IMR-90 (cell line): ENCODE results near the gene DGKB. TPM values are rescaled to one million over a fixed set of nuclear protein-coding genes. Genes with fewer than 3 reads are reported as not detected.

Experiments used
- ATAC-seq: fragments of 200-7000 bp; cut with Tn5 transposase; 2 replicates; pipeline ENCODE4 v1.9.1; 2020; ENCODE audit warnings: low read depth, mild to moderate bottlenecking, moderate library complexity
- BruUV-seq: library from RNA; stranded (reverse); fragments of 400-500 nt; replicated peaks from 2 replicates; lab custom pipeline; 2021; lab: Mats Ljungman, UMichigan
- CTCF ChIA-PET: fragments of 300-600 bp; formaldehyde crosslinking; extraction: SDS; loops from one replicate; lab custom pipeline; 2021; ENCODE audit warnings: antibody characterized with exemption; lab: Yijun Ruan, JAX
- POLR2A ChIA-PET: fragments of 300-600 bp; sonication (Branson Sonifier 250); formaldehyde crosslinking; loops from one replicate; lab custom pipeline; 2022; ENCODE audit warnings: antibody characterized with exemption; ENCODE audit not compliant: unreplicated experiment; lab: Charles Lee
- DNase-seq: peaks from one replicate; pipeline ENCODE4 v3.0.0; 2013
- H2AFZ ChIP-seq: replicated peaks from 2 replicates; pipeline ENCODE3; 2013; ENCODE audit warnings: low read length, mild to moderate bottlenecking; ENCODE audit not compliant: poor library complexity
- H2AK5ac ChIP-seq: 2 replicates; pipeline ENCODE4 v1.6.1; 2013; ENCODE audit warnings: low read depth, low read length, inconsistent platforms
- H2AK9ac ChIP-seq: replicated peaks from 2 replicates; pipeline ENCODE3; 2013; ENCODE audit warnings: mild to moderate bottlenecking, low read depth, low read length, moderate library complexity; ENCODE audit not compliant: poor library complexity
- H2BK120ac ChIP-seq: 2 replicates; pipeline ENCODE4 v1.6.1; 2013; ENCODE audit warnings: low read depth, low read length, inconsistent platforms
- H2BK15ac ChIP-seq: 3 replicates; pipeline ENCODE4 v1.6.1; 2013; ENCODE audit warnings: low read depth, low read length, inconsistent platforms
- H2BK20ac ChIP-seq: 2 replicates; pipeline ENCODE4 v1.6.1; 2013; ENCODE audit warnings: low read depth, mild to moderate bottlenecking, inconsistent platforms, low read length, moderate library complexity
- H2BK5ac ChIP-seq: 2 replicates; pipeline ENCODE4 v1.6.1; 2013; ENCODE audit warnings: mild to moderate bottlenecking, low read depth, low read length, inconsistent platforms; ENCODE audit not compliant: poor library complexity, severe bottlenecking
- H3K14ac ChIP-seq: replicated peaks from 2 replicates; pipeline ENCODE4 v1.6.1; 2013; ENCODE audit warnings: low read depth, low read length, inconsistent platforms
- H3K18ac ChIP-seq: 2 replicates; pipeline ENCODE4 v1.6.1; 2013; ENCODE audit warnings: low read depth, low read length, control low read depth
- H3K23ac ChIP-seq: 2 replicates; pipeline ENCODE4 v1.6.1; 2013; ENCODE audit warnings: low read depth, low read length, inconsistent platforms
- H3K27ac ChIP-seq: 2 replicates; pipeline ENCODE4 v1.5.1; 2013; ENCODE audit warnings: mild to moderate bottlenecking, control low read depth, low read length; ENCODE audit not compliant: insufficient read depth
- H3K27me3 ChIP-seq: 2 replicates; pipeline ENCODE4 v1.6.1; 2013; ENCODE audit warnings: low read length; ENCODE audit not compliant: control insufficient read depth, insufficient read depth
- H3K36me3 ChIP-seq: 2 replicates; pipeline ENCODE4 v1.6.1; 2013; ENCODE audit warnings: low read length, mixed read lengths; ENCODE audit not compliant: control insufficient read depth, insufficient read depth
- H3K4ac ChIP-seq: 2 replicates; pipeline ENCODE4 v1.6.1; 2013; ENCODE audit warnings: low read depth, low read length, inconsistent platforms
- H3K4me1 ChIP-seq: 2 replicates; pipeline ENCODE4 v1.6.1; 2013; ENCODE audit warnings: low read length, mixed read lengths; ENCODE audit not compliant: control insufficient read depth, insufficient read depth
- H3K4me2 ChIP-seq: 2 replicates; pipeline ENCODE4 v1.6.1; 2013; ENCODE audit warnings: low read depth, mild to moderate bottlenecking, control low read depth, low read length, moderate library complexity
- H3K4me3 ChIP-seq: 2 replicates; pipeline ENCODE4 v1.5.1; 2013; ENCODE audit warnings: low read depth, mild to moderate bottlenecking, control low read depth, low read length, moderate library complexity; ENCODE audit not compliant: insufficient read depth
- H3K56ac ChIP-seq: 2 replicates; pipeline ENCODE4 v1.6.1; 2013; ENCODE audit warnings: low read length, inconsistent platforms; ENCODE audit not compliant: insufficient read depth; ENCODE audit errors: extremely low read depth
- H3K79me1 ChIP-seq, 2 experiments: 2 replicates each; pipeline ENCODE4 v1.6.1; 2013; ENCODE audit warnings: low read length in 2 of 2, inconsistent platforms in 1 of 2, low read depth in 1 of 2
- H3K9ac ChIP-seq: 2 replicates; pipeline ENCODE4 v1.6.1; 2013; ENCODE audit warnings: low read depth, low read length, control low read depth
- H3K9me1 ChIP-seq: 2 replicates; pipeline ENCODE4 v1.6.1; 2013; ENCODE audit warnings: low read length, inconsistent platforms; ENCODE audit not compliant: insufficient read depth
- H3K9me3 ChIP-seq: 2 replicates; pipeline ENCODE4 v1.6.1; 2013; ENCODE audit warnings: low read length; ENCODE audit not compliant: control insufficient read depth, insufficient read depth
- H4K20me1 ChIP-seq: 2 replicates; pipeline ENCODE4 v1.6.1; 2013; ENCODE audit warnings: low read length, inconsistent platforms; ENCODE audit not compliant: insufficient read depth
- H4K5ac ChIP-seq: 2 replicates; pipeline ENCODE4 v1.6.1; 2013; ENCODE audit warnings: mild to moderate bottlenecking, low read depth, low read length, control low read depth
- H4K8ac ChIP-seq, 2 experiments: 2 replicates each; pipeline ENCODE4 v1.6.1; 2013; ENCODE audit warnings: low read depth in 2 of 2, low read length in 2 of 2, control low read depth in 1 of 2, inconsistent platforms in 1 of 2
- H4K91ac ChIP-seq: 2 replicates; pipeline ENCODE4 v1.6.1; 2013; ENCODE audit warnings: low read depth, low read length, inconsistent platforms; ENCODE audit not compliant: insufficient read depth
- BHLHE40 ChIP-seq: fragments of 150-350 bp; IDR thresholded peaks from 2 replicates; pipeline ENCODE4 v1.6.1; 2016; ENCODE audit warnings: mild to moderate bottlenecking, low read depth, low read length
- CEBPB ChIP-seq: IDR thresholded peaks from 2 replicates; pipeline ENCODE4 v1.6.1; 2012; ENCODE audit warnings: low read depth, low read length, improper control_type of control experiment
- CHD1 ChIP-seq: IDR thresholded peaks from 2 replicates; pipeline ENCODE4 v1.6.1; 2012; ENCODE audit warnings: low read depth, low read length, improper control_type of control experiment
- ELK1 ChIP-seq: fragments of 150-350 bp; IDR thresholded peaks from 2 replicates; pipeline ENCODE4 v1.6.1; 2016; ENCODE audit warnings: low read depth, mild to moderate bottlenecking, low read length, moderate library complexity, borderline replicate concordance
- FOS ChIP-seq: fragments of 150-350 bp; IDR thresholded peaks from 2 replicates; pipeline ENCODE4 v1.6.1; 2016; ENCODE audit warnings: low read depth, low read length
- MAFK ChIP-seq: IDR thresholded peaks from 2 replicates; pipeline ENCODE4 v1.6.1; 2012; ENCODE audit warnings: low read depth, low read length, improper control_type of control experiment
- MAZ ChIP-seq: IDR thresholded peaks from 2 replicates; pipeline ENCODE4 v1.6.1; 2012; ENCODE audit warnings: low read depth, mild to moderate bottlenecking, low read length, improper control_type of control experiment, moderate library complexity, borderline replicate concordance
- MXI1 ChIP-seq: IDR thresholded peaks from 2 replicates; pipeline ENCODE4 v1.6.1; 2012; ENCODE audit warnings: low read depth, mild to moderate bottlenecking, low read length, moderate library complexity, borderline replicate concordance
- NFE2L2 ChIP-seq: fragments of 150-350 bp; IDR thresholded peaks from 2 replicates; pipeline ENCODE4 v1.6.1; 2016; ENCODE audit warnings: low read depth, mild to moderate bottlenecking, low read length
- POLR2A ChIP-seq: IDR thresholded peaks from 2 replicates; pipeline ENCODE4 v1.6.1; 2012; ENCODE audit warnings: mild to moderate bottlenecking, low read depth, low read length
- RAD21 ChIP-seq: IDR thresholded peaks from 2 replicates; pipeline ENCODE4 v1.6.1; 2012; ENCODE audit warnings: low read length, improper control_type of control experiment
- RCOR1 ChIP-seq: IDR thresholded peaks from 2 replicates; pipeline ENCODE4 v1.6.1; 2012; ENCODE audit warnings: mild to moderate bottlenecking, low read length, improper control_type of control experiment; ENCODE audit not compliant: insufficient replicate concordance
- RFX5 ChIP-seq: IDR thresholded peaks from 2 replicates; pipeline ENCODE4 v1.8.0; 2012; ENCODE audit warnings: low read depth, mild to moderate bottlenecking, low read length, moderate library complexity
- SMC3 ChIP-seq: fragments of 150-350 bp; IDR thresholded peaks from 2 replicates; pipeline ENCODE4 v1.6.1; 2016; ENCODE audit warnings: low read depth, mild to moderate bottlenecking, antibody characterized with exemption, low read length, moderate library complexity
- USF2 ChIP-seq: fragments of 150-350 bp; IDR thresholded peaks from 2 replicates; pipeline ENCODE4 v1.6.1; 2017; ENCODE audit warnings: mild to moderate bottlenecking, antibody characterized with exemption, low read length, low read depth
- WGBS, 2 experiments: methylation state at CpG; one replicate each; pipeline versions ENCODE4 v1.1.5 to v1.1.7; 2013; ENCODE audit warnings: missing lambda C conversion rate in 2 of 2; ENCODE audit not compliant: insufficient read length in 1 of 2; ENCODE audit errors: extremely low coverage in 2 of 2; 5-methylcytosine and 5-hydroxymethylcytosine counted together
- dilution Hi-C: fragments of 300-500 bp; cut with HindIII; formaldehyde crosslinking; loops from one replicate; pipeline ENCODE4 v1.14.3; 2018; ENCODE audit warnings: low sequenced_read_pairs; ENCODE audit not compliant: unreplicated experiment
- in situ Hi-C: fragments of 300-500 bp; cut with MboI; formaldehyde crosslinking; loops from 3 replicates; pipeline ENCODE4 v1.14.3; 2019; ENCODE audit warnings: low sequenced_read_pairs, inconsistent platforms, mixed read lengths
- intact Hi-C: fragments of 100-400 bp; cut with micrococcal nuclease; formaldehyde crosslinking; loops from 2 replicates; pipeline ENCODE4 v1.10.0; 2022
- polyA plus RNA-seq, 3 experiments: library from polyadenylated mRNA; depleted of rRNA; stranded (reverse); fragments of >200 nt; gene quantifications; 2 replicates each; pipeline ENCODE4 v1.2.3, GENCODE V29; 2012; ENCODE audit warnings: low replicate concordance in 1 of 3
- total RNA-seq: library from RNA; depleted of rRNA; stranded (reverse); fragments of >200 nt; gene quantifications from 2 replicates; pipeline ENCODE4 v1.2.3, GENCODE V29; 2012
- TF ChIP-seq, protein P1 (sequence below): conservative IDR thresholded peaks from 2 replicates; pipeline ENCODE4 v1.5.1; 2012; ENCODE audit warnings: mild to moderate bottlenecking, low read depth, low read length, improper control_type of control experiment

Gene DGKB
- total and polyA plus RNA-seq, 2 of the 4 experiments (the other 2 are of a cell fraction), result not detected

DNA sequence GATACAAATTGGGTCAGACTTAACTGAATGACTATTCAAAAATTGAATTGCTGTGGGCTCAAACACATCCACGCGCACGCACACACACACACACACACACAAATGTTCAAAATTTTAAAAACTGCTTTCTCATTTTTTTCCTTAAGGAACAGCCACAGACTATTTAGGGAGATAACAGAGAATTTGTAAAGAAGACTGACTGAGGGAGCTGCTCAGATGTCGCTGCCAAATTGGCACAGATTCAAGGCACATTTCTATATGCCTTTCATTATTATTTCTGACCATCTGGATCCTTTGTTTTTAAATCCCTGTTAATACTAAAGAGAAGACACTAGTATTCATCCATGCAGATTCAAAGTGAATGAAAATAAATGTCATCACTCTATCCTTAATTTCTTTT lies 154.8 kb downstream of the DGKB start:
- dilution Hi-C loops (no loop called here), intact Hi-C loops (no loop called here), in situ Hi-C loops (no loop called here)
- no peak overlapping the region for H3K9ac ChIP-seq
- no peak overlapping the region for H2AFZ ChIP-seq
- no peak overlapping the region for H3K4ac ChIP-seq
- ChIA-PET CTCF (no interaction called here), POLR2A (no interaction called here)
- no peaks in the 10 kb centered on the region for H3K79me1 ChIP-seq
- H4K8ac ChIP-seq, result no peak overlapping the region
- H2AK5ac ChIP-seq, result no peak overlapping the region
- no peak overlapping the region for H2BK20ac ChIP-seq
- no TSS peak for BruUV-seq
- H3K23ac ChIP-seq, result no peak overlapping the region
- H3K4me1 ChIP-seq, result no peaks in the 10 kb centered on the region
- H2BK5ac ChIP-seq, result no peak overlapping the region
- WGBS, 2 experiments, result no CpG with 5 or more reads among the region's 4 CpGs
- no peak overlapping the region for H2BK15ac ChIP-seq
- no peak overlapping the region for H2BK120ac ChIP-seq
- H3K4me3 ChIP-seq, result no peak overlapping the region
- no peaks in the 10 kb centered on the region for H3K9me3 ChIP-seq
- no peaks in the 10 kb centered on the region for H4K20me1 ChIP-seq
- ATAC-seq (no peak), DNase-seq (no peak)
- H3K4me2 ChIP-seq, result no peak overlapping the region
- H3K56ac ChIP-seq, result no peak overlapping the region
- TF ChIP-seq RCOR1 (no peak), POLR2A (no peak), SMC3 (no peak), ELK1 (no peak), USF2 (no peak), BHLHE40 (no peak), RFX5 (no peak), CHD1 (no peak), FOS (no peak), MAZ (no peak), CEBPB (no peak), MAFK (no peak), RAD21 (no peak), MXI1 (no peak), NFE2L2 (no peak)
- TF ChIP-seq, protein P1, sequence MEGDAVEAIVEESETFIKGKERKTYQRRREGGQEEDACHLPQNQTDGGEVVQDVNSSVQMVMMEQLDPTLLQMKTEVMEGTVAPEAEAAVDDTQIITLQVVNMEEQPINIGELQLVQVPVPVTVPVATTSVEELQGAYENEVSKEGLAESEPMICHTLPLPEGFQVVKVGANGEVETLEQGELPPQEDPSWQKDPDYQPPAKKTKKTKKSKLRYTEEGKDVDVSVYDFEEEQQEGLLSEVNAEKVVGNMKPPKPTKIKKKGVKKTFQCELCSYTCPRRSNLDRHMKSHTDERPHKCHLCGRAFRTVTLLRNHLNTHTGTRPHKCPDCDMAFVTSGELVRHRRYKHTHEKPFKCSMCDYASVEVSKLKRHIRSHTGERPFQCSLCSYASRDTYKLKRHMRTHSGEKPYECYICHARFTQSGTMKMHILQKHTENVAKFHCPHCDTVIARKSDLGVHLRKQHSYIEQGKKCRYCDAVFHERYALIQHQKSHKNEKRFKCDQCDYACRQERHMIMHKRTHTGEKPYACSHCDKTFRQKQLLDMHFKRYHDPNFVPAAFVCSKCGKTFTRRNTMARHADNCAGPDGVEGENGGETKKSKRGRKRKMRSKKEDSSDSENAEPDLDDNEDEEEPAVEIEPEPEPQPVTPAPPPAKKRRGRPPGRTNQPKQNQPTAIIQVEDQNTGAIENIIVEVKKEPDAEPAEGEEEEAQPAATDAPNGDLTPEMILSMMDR, result no peak
- H3K14ac ChIP-seq, result no peak overlapping the region
- H4K5ac ChIP-seq, result no peak overlapping the region
- H3K27ac ChIP-seq, result no peak overlapping the region
- no peak overlapping the region for H2AK9ac ChIP-seq
- no peak overlapping the region for H4K91ac ChIP-seq
- H3K36me3 ChIP-seq, result no peaks in the 10 kb centered on the region
- H3K27me3 ChIP-seq, result no peaks in the 10 kb centered on the region
- H3K18ac ChIP-seq, result no peak overlapping the region
- H3K9me1 ChIP-seq, result no peaks in the 10 kb centered on the region
